Uterus (tissue), 4 donors: ENCODE results near the gene TEPSIN. TPM values are rescaled to one million over a fixed set of nuclear protein-coding genes. Genes with fewer than 3 reads are reported as not detected.

Experiments
- DNase-seq, 2 donors: peaks; one replicate each; pipeline ENCODE4 v3.0.0-alpha.2; 2019 to 2020
- H3K27ac ChIP-seq, 2 donors: fragments of 200-600 bp; sonication (generic); 1 replicate in 1 of 2; 2 replicates in 1 of 2; pipeline ENCODE4 v1.5.1; 2016 to 2018
- H3K27me3 ChIP-seq, 2 donors: fragments of 200-600 bp; sonication (generic); one replicate each; pipeline ENCODE4 v1.5.1; 2018 to 2019; ENCODE audit warnings: control low read depth in 1 of 2
- H3K36me3 ChIP-seq, 2 donors: fragments of 200-600 bp; sonication (generic); one replicate each; pipeline ENCODE4 v1.5.1; 2019; ENCODE audit warnings: control low read depth in 1 of 2
- H3K4me1 ChIP-seq, 2 donors: fragments of 200-600 bp; sonication (generic); one replicate each; pipeline ENCODE4 v1.5.1; 2018 to 2019; ENCODE audit warnings: control low read depth in 1 of 2
- H3K4me3 ChIP-seq, 2 donors: fragments of 200-600 bp; sonication (generic); 1 replicate in 1 of 2; 2 replicates in 1 of 2; pipeline ENCODE4 v1.5.1; 2018 to 2019; ENCODE audit warnings: mild to moderate bottlenecking in 1 of 2
- H3K9me3 ChIP-seq, 2 donors: fragments of 200-600 bp; sonication (generic); one replicate each; pipeline ENCODE4 v1.5.1; 2019; ENCODE audit warnings: control low read depth in 1 of 2
- CTCF ChIP-seq, 4 experiments: fragments of 200-600 bp in 2 of 4; fragments of 450-650 bp in 2 of 4; sonication (generic) in 2 of 4; IDR thresholded peaks; one replicate each; pipeline ENCODE4 v1.5.1; 2016 to 2019; ENCODE audit warnings: antibody characterized with exemption in 4 of 4, mild to moderate bottlenecking in 2 of 4, moderate library complexity in 1 of 4
- POLR2A ChIP-seq, 2 donors: fragments of 450-650 bp; IDR thresholded peaks; one replicate each; pipeline ENCODE4 v1.6.1; 2016; ENCODE audit warnings: antibody characterized with exemption in 2 of 2, mild to moderate bottlenecking in 1 of 2, moderate library complexity in 1 of 2
- intact Hi-C: fragments of 100-400 bp; cut with DNase I; formaldehyde crosslinking; loops from one replicate; pipeline ENCODE4 v1.15.1; 2023; ENCODE audit warnings: low total_unique reads
- total RNA-seq, 4 donors: library from RNA; depleted of rRNA in 3 of 4; stranded (reverse); fragments of >200 nt in 3 of 4; gene quantifications; one replicate each; pipeline versions ENCODE4 v1.1.0 to v1.2.4, GENCODE V29; 2014 to 2023
- donor health status: DM: yes; HTN: yes; CAD: no.

The TEPSIN gene
- total RNA-seq, 4 donors from 2014 or later = 6.4 to 31.2 (median 22.6) TPM; not detected in 1

GRCh38 chr17:81261582-81262336 is 22.9 kb upstream of the TEPSIN start:
- intact Hi-C loops = no loop called here
- TF ChIP-seq POLR2A (IDR thresholded peaks at IDR 0.05) = no peak
- H3K27ac ChIP-seq = no peak overlapping the region

GRCh38 chr17:81261096-81261495 is 22.2 kb upstream of the TEPSIN start:
- Histone ChIP-seq H3K36me3 (no peaks in the 10 kb centered on the region), H3K4me1 (no peaks in the 10 kb centered on the region), H3K27me3 (no peaks in the 10 kb centered on the region), H3K4me3 (no peak overlapping the region), H3K9me3 (no peaks in the 10 kb centered on the region), H3K27ac (no peak overlapping the region)
- intact Hi-C loops = no loop called here
- TF ChIP-seq CTCF (IDR thresholded peaks at IDR 0.05) (no peak), POLR2A (IDR thresholded peaks at IDR 0.05) (no peak)
- no peak for DNase-seq

More at GRCh38 chr17:81261582-81262336, 22.9 kb upstream of the TEPSIN start:
- Histone ChIP-seq H3K36me3 (no peaks in the 10 kb centered on the region), H3K4me3 (no peak overlapping the region), H3K4me1 (no peaks in the 10 kb centered on the region), H3K27me3 (no peaks in the 10 kb centered on the region), H3K9me3 (no peaks in the 10 kb centered on the region)
- no peak for DNase-seq

GRCh38 chr17:81260641-81261040 is 21.8 kb upstream of the TEPSIN start:
- DNase-seq = no peak
- TF ChIP-seq CTCF (IDR thresholded peaks at IDR 0.05) (no peak), POLR2A (IDR thresholded peaks at IDR 0.05) (no peak)
- H3K27ac ChIP-seq = no peak overlapping the region
- no peaks in the 10 kb centered on the region for H3K4me1 ChIP-seq
- no peaks in the 10 kb centered on the region for H3K9me3 ChIP-seq
- intact Hi-C loops = no loop called here
- no peaks in the 10 kb centered on the region for H3K27me3 ChIP-seq
- H3K4me3 ChIP-seq = no peak overlapping the region
- no peaks in the 10 kb centered on the region for H3K36me3 ChIP-seq

GRCh38 chr17:81260171-81260570 is 21.3 kb upstream of the TEPSIN start:
- no peaks in the 10 kb centered on the region for H3K36me3 ChIP-seq
- no peak for TF ChIP-seq CTCF (IDR thresholded peaks at IDR 0.05)
- no peak for TF ChIP-seq POLR2A (IDR thresholded peaks at IDR 0.05)

GRCh38 chr17:81259058-81259605 is 20.3 kb upstream of the TEPSIN start:
- Histone ChIP-seq H3K36me3 (no peaks in the 10 kb centered on the region), H3K4me1 (no peaks in the 10 kb centered on the region), H3K4me3 (no peak overlapping the region), H3K27me3 (no peaks in the 10 kb centered on the region), H3K27ac (no peak overlapping the region), H3K9me3 (no peaks in the 10 kb centered on the region)
- DNase-seq = no peak
- no peak for TF ChIP-seq POLR2A (IDR thresholded peaks at IDR 0.05)
- TF ChIP-seq CTCF (IDR thresholded peaks at IDR 0.05) = no peak
- intact Hi-C loops = loop anchor here (5.0 kb wide), 1 partner anchor 223 kb away; no protein-coding TSS in a partner anchor

More at GRCh38 chr17:81260171-81260570, 21.3 kb upstream of the TEPSIN start:
- no peak overlapping the region for H3K4me3 ChIP-seq
- DNase-seq = no peak
- no peaks in the 10 kb centered on the region for H3K27me3 ChIP-seq
- intact Hi-C loops = no loop called here
- H3K9me3 ChIP-seq = no peaks in the 10 kb centered on the region
- H3K27ac ChIP-seq = no peak overlapping the region
- no peaks in the 10 kb centered on the region for H3K4me1 ChIP-seq
